Smooth muscle cell (in vitro differentiated cells): ENCODE measurements around the gene C2orf92. TPM values are rescaled to one million over a fixed set of nuclear protein-coding genes. Genes with fewer than 3 reads are reported as not detected.

ENCODE experiments used
- DNase-seq: peaks from one replicate; lab custom pipeline; 2025; ENCODE audit not compliant: unreplicated experiment; lab: John Stamatoyannopoulos, UW
- H2AFZ ChIP-seq: fragments of 200-600 bp; sonication (generic); 2 replicates; pipeline ENCODE4 v1.6.0; 2016; ENCODE audit warnings: antibody characterized with exemption, low read depth, mild to moderate bottlenecking
- H3F3A ChIP-seq: fragments of 200-600 bp; sonication (generic); 2 replicates; pipeline ENCODE4 v1.6.0; 2017; ENCODE audit warnings: antibody characterized with exemption, low read depth
- H3K27ac ChIP-seq: fragments of 200-600 bp; sonication (generic); 2 replicates; pipeline ENCODE4 v1.5.1; 2016; ENCODE audit warnings: low read depth, mild to moderate bottlenecking
- H3K27me3 ChIP-seq: fragments of 200-600 bp; sonication (generic); 2 replicates; pipeline ENCODE4 v1.6.1; 2016; ENCODE audit warnings: low read depth, mild to moderate bottlenecking
- H3K36me3 ChIP-seq: fragments of 200-600 bp; sonication (generic); 2 replicates; pipeline ENCODE4 v1.5.1; 2016; ENCODE audit warnings: low read depth
- H3K4me1 ChIP-seq: fragments of 200-600 bp; sonication (generic); 2 replicates; pipeline ENCODE4 v1.5.1; 2016; ENCODE audit warnings: low read depth
- H3K4me2 ChIP-seq: fragments of 200-600 bp; sonication (generic); 2 replicates; pipeline ENCODE4 v1.6.0; 2016; ENCODE audit warnings: mild to moderate bottlenecking
- H3K4me3 ChIP-seq: fragments of 200-600 bp; sonication (generic); 2 replicates; pipeline ENCODE4 v1.5.1; 2016; ENCODE audit warnings: mild to moderate bottlenecking
- H3K79me2 ChIP-seq: fragments of 200-600 bp; sonication (generic); 2 replicates; pipeline ENCODE4 v1.6.0; 2016; ENCODE audit warnings: low read depth, mild to moderate bottlenecking
- H3K9ac ChIP-seq: fragments of 200-600 bp; sonication (generic); 2 replicates; pipeline ENCODE4 v1.6.0; 2016; ENCODE audit warnings: low read depth
- H3K9me3 ChIP-seq: fragments of 200-600 bp; sonication (generic); replicated peaks from 2 replicates; pipeline ENCODE4 v1.5.1; 2016; ENCODE audit warnings: low read depth
- H4K20me1 ChIP-seq: fragments of 200-600 bp; sonication (generic); 2 replicates; pipeline ENCODE4 v1.6.0; 2016; ENCODE audit warnings: low read depth
- CTCF ChIP-seq: fragments of 200-600 bp; sonication (generic); IDR thresholded peaks from 2 replicates; pipeline ENCODE4 v1.5.1; 2017; ENCODE audit warnings: borderline replicate concordance, mild to moderate bottlenecking, antibody characterized with exemption; ENCODE audit not compliant: insufficient read depth, poor library complexity, severe bottlenecking
- WGBS: methylation state at CpG from one replicate; pipeline ENCODE4 v1.1.7; 2016; ENCODE audit warnings: low lambda C conversion rate; 5-methylcytosine and 5-hydroxymethylcytosine counted together
- polyA plus RNA-seq: library from polyadenylated mRNA; unstranded; fragments of >200 nt; fragmentation: Nextera tagmentation; extraction: Ambion mirVana; gene quantifications from 2 replicates; pipeline ENCODE4 v1.2.1, GENCODE V29; 2016
- total RNA-seq: library from RNA; depleted of rRNA; stranded (reverse); fragments of >200 nt; gene quantifications from 2 replicates; pipeline ENCODE4 v1.2.3, GENCODE V29; 2014

Gene C2orf92
- total and polyA plus RNA-seq, 2 experiments from 2014 or later = 1.0 to 7.2 TPM

- no peak for DNase-seq
- 94% methylated on average over 31 of the region's 31 CpGs for WGBS
Measured at GRCh38 chr2:97724946-97725688, 55.6 kb downstream of the C2orf92 start.

GRCh38 chr2:97726261-97727064 lies 57.0 kb downstream of the C2orf92 start:
- DNase-seq = no peak
- H3K9me3 ChIP-seq = no peaks in the 10 kb centered on the region
- H3K36me3 ChIP-seq = no peaks in the 10 kb centered on the region
- H3F3A ChIP-seq = no peaks in the 10 kb centered on the region
- no peak overlapping the region for H3K9ac ChIP-seq
- no peaks in the 10 kb centered on the region for H3K27me3 ChIP-seq
- no peak overlapping the region for H2AFZ ChIP-seq
- 86% methylated on average over 4 of the region's 4 CpGs for WGBS
- H4K20me1 ChIP-seq = no peaks in the 10 kb centered on the region
- H3K27ac ChIP-seq = no peak overlapping the region
- no peak for TF ChIP-seq CTCF
- H3K4me1 ChIP-seq = no peaks in the 10 kb centered on the region
- H3K4me3 ChIP-seq = no peak overlapping the region
- H3K4me2 ChIP-seq = no peak overlapping the region
- no peaks in the 10 kb centered on the region for H3K79me2 ChIP-seq

More at GRCh38 chr2:97724946-97725688, 55.6 kb downstream of the C2orf92 start:
- Histone ChIP-seq H3K27me3 (no peaks in the 10 kb centered on the region), H3K4me3 (no peak overlapping the region), H3K27ac (no peak overlapping the region), H2AFZ (no peak overlapping the region), H3K4me1 (no peaks in the 10 kb centered on the region), H3K36me3 (no peaks in the 10 kb centered on the region), H3K4me2 (no peak overlapping the region), H3K9ac (no peak overlapping the region), H3K79me2 (no peaks in the 10 kb centered on the region), H3K9me3 (no peaks in the 10 kb centered on the region), H3F3A (no peaks in the 10 kb centered on the region), H4K20me1 (no peaks in the 10 kb centered on the region)
- TF ChIP-seq CTCF = no peak

- DNase-seq = no peak
- H3K79me2 ChIP-seq = no peaks in the 10 kb centered on the region
- no peaks in the 10 kb centered on the region for H3K9me3 ChIP-seq
- H3F3A ChIP-seq = no peaks in the 10 kb centered on the region
- H3K4me1 ChIP-seq = no peaks in the 10 kb centered on the region
- no peak overlapping the region for H3K4me3 ChIP-seq
- TF ChIP-seq CTCF = no peak
- H3K27me3 ChIP-seq = no peaks in the 10 kb centered on the region
- no peaks in the 10 kb centered on the region for H4K20me1 ChIP-seq
- no peak overlapping the region for H3K4me2 ChIP-seq
- no peaks in the 10 kb centered on the region for H3K36me3 ChIP-seq
- no peak overlapping the region for H3K27ac ChIP-seq
- H2AFZ ChIP-seq = no peak overlapping the region
- 95% methylated on average over 7 of the region's 7 CpGs for WGBS
- no peak overlapping the region for H3K9ac ChIP-seq
Measured at GRCh38 chr2:97727296-97727695, 57.8 kb downstream of the C2orf92 start.
